ENCODE results near the gene MDK. TPM values are rescaled to one million over a fixed set of nuclear protein-coding genes. Genes with fewer than 3 reads are reported as not detected.

Gene MDK
- total and polyA plus RNA-seq, 2 experiments from 2014 or later, result 388 to 477 TPM

DNA sequence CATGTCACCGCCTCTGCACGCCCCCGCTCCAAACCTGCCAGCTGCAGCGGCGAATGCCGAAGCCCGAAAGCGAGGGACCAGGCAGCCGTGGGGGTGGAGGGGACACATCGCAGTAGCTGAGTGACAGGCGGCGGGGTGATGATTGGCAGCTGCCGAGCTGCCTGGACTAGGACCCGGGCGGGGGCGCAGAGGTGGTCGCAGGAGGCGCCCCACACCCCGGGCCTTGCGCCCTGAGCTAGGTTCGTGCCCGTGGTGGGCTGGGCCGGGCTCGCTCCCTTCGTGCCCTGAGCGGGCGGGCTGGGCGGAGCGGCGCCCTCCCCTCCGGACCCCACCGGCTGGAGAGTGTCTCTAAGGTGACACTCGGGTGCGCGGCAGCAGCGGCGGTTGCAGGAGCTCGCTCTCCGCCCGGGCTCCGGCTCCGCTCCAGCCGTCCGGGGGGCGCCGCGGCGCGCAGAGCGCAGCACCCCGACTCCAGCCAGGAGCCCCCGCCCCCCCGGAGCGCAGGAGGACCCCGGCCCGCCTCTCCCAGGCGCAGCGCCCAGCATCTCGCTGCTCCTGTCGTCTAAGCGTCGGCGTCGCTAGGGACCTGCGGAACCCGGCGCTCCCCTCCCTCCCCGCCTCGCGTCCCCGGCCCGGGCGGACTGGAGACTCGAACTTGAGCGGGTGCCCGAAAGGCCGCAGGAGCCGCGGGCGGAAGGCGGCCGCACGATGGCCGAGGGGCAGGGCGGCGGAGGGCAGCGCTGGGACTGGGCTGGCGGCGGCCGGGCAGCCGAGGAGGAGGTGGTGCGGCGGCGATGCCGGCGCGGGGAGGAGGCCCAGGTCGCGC, 48.7 kb upstream of the MDK start:
- H3K27ac ChIP-seq (ENCODE audit: low read depth), result no peak overlapping the region
- peak overlapping the region; percentile 73 for H3K4me3 Mint-ChIP-seq
- H3F3A ChIP-seq (replicated peaks; ENCODE audit: low read depth), result peaks cover 19% of the 10 kb centered on the region; the same call in 1 of the 2 replicates
- no peaks in the 10 kb centered on the region for H4K20me1 ChIP-seq (replicated peaks; ENCODE audit: insufficient read depth)
- H3K27me3 Mint-ChIP-seq (ENCODE audit: insufficient read depth, low read depth, poor library complexity), result peaks cover 54% of the 10 kb centered on the region
- H3K9me3 Mint-ChIP-seq, result no peaks in the 10 kb centered on the region
- ATAC-seq (peak; percentile 61), DNase-seq (ENCODE audit: low spot score) (peak; percentile 77)
- H3K36me3 ChIP-seq (ENCODE audit: insufficient read depth), result no peaks in the 10 kb centered on the region; the same call in 1 of the 2 replicates
- peaks cover 60% of the 10 kb centered on the region for H3K4me1 Mint-ChIP-seq
- 0 out of 2 replicates have a peak, but pooled peaks have one; percentile 3 for TF ChIP-seq POLR2AphosphoS5 (IDR thresholded peaks at IDR 0.05; ENCODE audit: low read depth)
- TF ChIP-seq NANOG (IDR thresholded peaks at IDR 0.05; ENCODE audit: borderline replicate concordance), result no peak
- peak; percentile 0 for TF ChIP-seq EZH2 (IDR thresholded peaks at IDR 0.05; ENCODE audit: low read depth, unreplicated experiment)
- TF ChIP-seq ZNF331 (CRISPR knock-in tag; IDR thresholded peaks at IDR 0.05; ENCODE audit: low read depth), result no peak
- peaks cover 4% of the 10 kb centered on the region; the same call in 2 of the 3 replicates for H3K36me3 Mint-ChIP-seq (ENCODE audit: low read depth)
- no peaks in the 10 kb centered on the region for H3K9me2 ChIP-seq (ENCODE audit: insufficient read depth)
- peak overlapping the region; percentile 95 for H3K4me2 ChIP-seq
- H3K27ac Mint-ChIP-seq, result no peak overlapping the region
- peaks cover 61% of the 10 kb centered on the region for H3K27me3 ChIP-seq (ENCODE audit: insufficient read depth)
- H2AFZ ChIP-seq, result peak overlapping the region; percentile 81; the same call in 1 of the 2 replicates
- no peaks in the 10 kb centered on the region for H3K79me2 ChIP-seq (replicated peaks; ENCODE audit: insufficient read depth)
- H3K4me1 ChIP-seq (ENCODE audit: insufficient read depth), result peaks cover 45% of the 10 kb centered on the region
- H3K4me3 ChIP-seq, result peak overlapping the region; percentile 77

DNA sequence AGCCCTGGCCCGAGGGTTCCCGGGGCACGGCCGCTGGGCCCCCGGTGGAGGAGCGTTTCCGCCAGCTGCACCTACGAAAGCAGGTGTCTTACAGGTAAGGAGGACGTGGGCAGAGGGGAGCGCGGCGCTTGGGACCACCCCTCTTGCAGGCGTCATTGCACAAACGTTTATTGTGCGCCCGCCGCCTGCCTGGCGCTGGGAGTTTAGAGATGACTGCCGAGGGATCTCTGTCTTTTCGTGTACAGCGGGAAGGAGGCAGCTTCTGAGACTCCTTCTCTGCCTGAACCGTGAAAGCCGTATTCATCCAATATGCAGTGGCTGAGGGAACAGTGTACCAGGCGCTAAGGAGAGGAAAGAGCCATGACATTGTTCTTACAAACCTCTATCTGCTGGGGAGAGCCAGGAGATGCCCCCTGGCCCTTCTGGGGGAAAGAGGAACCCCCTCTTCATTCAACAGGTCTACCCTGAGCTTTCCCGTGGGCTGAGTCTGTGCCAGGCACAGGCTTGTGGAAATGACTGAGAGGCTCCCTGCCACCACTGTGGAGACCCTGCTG, 48.0 kb upstream of the MDK start:
- DNase-seq (ENCODE audit: low spot score) (no peak), ATAC-seq (no peak)
- Histone ChIP-seq H3K36me3 (ENCODE audit: insufficient read depth) (no peaks in the 10 kb centered on the region; the same call in 1 of the 2 replicates), H3K79me2 (replicated peaks; ENCODE audit: insufficient read depth) (no peaks in the 10 kb centered on the region), H3K9me2 (ENCODE audit: insufficient read depth) (no peaks in the 10 kb centered on the region), H3K27ac (ENCODE audit: low read depth) (no peak overlapping the region), H4K20me1 (replicated peaks; ENCODE audit: insufficient read depth) (no peaks in the 10 kb centered on the region), H2AFZ (peak overlapping the region; percentile 81), H3K4me3 (peak overlapping the region; percentile 77), H3K27me3 (ENCODE audit: insufficient read depth) (peaks cover 61% of the 10 kb centered on the region), H3K4me2 (peak overlapping the region; percentile 95), H3K4me1 (ENCODE audit: insufficient read depth) (peaks cover 52% of the 10 kb centered on the region), H3F3A (replicated peaks; ENCODE audit: low read depth) (peaks cover 23% of the 10 kb centered on the region; the same call in 1 of the 2 replicates)
- Mint-ChIP-seq H3K4me3 (peak overlapping the region; percentile 73), H3K9me3 (no peaks in the 10 kb centered on the region), H3K4me1 (peaks cover 67% of the 10 kb centered on the region), H3K36me3 (ENCODE audit: low read depth) (peaks cover 4% of the 10 kb centered on the region; the same call in 2 of the 3 replicates), H3K27me3 (ENCODE audit: insufficient read depth, low read depth, poor library complexity) (peaks cover 55% of the 10 kb centered on the region), H3K27ac (no peak overlapping the region)
- TF ChIP-seq EZH2 (IDR thresholded peaks at IDR 0.05; ENCODE audit: low read depth, unreplicated experiment) (peak; percentile 38), ZNF331 (CRISPR knock-in tag; IDR thresholded peaks at IDR 0.05; ENCODE audit: low read depth) (no peak), CREB1 (CRISPR knock-in tag; IDR thresholded peaks at IDR 0.05; ENCODE audit: low read depth) (peak; percentile 55), POLR2AphosphoS5 (IDR thresholded peaks at IDR 0.05; ENCODE audit: low read depth) (0 out of 2 replicates have a peak, but pooled peaks have one; percentile 6), STAT1 (IDR thresholded peaks at IDR 0.05; ENCODE audit: unreplicated experiment) (no peak), ZNF114 (CRISPR knock-in tag; IDR thresholded peaks at IDR 0.05) (no peak), NANOG (IDR thresholded peaks at IDR 0.05; ENCODE audit: borderline replicate concordance) (no peak)
- TF ChIP-seq, protein P1, sequence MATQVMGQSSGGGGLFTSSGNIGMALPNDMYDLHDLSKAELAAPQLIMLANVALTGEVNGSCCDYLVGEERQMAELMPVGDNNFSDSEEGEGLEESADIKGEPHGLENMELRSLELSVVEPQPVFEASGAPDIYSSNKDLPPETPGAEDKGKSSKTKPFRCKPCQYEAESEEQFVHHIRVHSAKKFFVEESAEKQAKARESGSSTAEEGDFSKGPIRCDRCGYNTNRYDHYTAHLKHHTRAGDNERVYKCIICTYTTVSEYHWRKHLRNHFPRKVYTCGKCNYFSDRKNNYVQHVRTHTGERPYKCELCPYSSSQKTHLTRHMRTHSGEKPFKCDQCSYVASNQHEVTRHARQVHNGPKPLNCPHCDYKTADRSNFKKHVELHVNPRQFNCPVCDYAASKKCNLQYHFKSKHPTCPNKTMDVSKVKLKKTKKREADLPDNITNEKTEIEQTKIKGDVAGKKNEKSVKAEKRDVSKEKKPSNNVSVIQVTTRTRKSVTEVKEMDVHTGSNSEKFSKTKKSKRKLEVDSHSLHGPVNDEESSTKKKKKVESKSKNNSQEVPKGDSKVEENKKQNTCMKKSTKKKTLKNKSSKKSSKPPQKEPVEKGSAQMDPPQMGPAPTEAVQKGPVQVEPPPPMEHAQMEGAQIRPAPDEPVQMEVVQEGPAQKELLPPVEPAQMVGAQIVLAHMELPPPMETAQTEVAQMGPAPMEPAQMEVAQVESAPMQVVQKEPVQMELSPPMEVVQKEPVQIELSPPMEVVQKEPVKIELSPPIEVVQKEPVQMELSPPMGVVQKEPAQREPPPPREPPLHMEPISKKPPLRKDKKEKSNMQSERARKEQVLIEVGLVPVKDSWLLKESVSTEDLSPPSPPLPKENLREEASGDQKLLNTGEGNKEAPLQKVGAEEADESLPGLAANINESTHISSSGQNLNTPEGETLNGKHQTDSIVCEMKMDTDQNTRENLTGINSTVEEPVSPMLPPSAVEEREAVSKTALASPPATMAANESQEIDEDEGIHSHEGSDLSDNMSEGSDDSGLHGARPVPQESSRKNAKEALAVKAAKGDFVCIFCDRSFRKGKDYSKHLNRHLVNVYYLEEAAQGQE (IDR thresholded peaks at IDR 0.05; ENCODE audit: unreplicated experiment), result no peak
- TF ChIP-seq, protein P2, sequence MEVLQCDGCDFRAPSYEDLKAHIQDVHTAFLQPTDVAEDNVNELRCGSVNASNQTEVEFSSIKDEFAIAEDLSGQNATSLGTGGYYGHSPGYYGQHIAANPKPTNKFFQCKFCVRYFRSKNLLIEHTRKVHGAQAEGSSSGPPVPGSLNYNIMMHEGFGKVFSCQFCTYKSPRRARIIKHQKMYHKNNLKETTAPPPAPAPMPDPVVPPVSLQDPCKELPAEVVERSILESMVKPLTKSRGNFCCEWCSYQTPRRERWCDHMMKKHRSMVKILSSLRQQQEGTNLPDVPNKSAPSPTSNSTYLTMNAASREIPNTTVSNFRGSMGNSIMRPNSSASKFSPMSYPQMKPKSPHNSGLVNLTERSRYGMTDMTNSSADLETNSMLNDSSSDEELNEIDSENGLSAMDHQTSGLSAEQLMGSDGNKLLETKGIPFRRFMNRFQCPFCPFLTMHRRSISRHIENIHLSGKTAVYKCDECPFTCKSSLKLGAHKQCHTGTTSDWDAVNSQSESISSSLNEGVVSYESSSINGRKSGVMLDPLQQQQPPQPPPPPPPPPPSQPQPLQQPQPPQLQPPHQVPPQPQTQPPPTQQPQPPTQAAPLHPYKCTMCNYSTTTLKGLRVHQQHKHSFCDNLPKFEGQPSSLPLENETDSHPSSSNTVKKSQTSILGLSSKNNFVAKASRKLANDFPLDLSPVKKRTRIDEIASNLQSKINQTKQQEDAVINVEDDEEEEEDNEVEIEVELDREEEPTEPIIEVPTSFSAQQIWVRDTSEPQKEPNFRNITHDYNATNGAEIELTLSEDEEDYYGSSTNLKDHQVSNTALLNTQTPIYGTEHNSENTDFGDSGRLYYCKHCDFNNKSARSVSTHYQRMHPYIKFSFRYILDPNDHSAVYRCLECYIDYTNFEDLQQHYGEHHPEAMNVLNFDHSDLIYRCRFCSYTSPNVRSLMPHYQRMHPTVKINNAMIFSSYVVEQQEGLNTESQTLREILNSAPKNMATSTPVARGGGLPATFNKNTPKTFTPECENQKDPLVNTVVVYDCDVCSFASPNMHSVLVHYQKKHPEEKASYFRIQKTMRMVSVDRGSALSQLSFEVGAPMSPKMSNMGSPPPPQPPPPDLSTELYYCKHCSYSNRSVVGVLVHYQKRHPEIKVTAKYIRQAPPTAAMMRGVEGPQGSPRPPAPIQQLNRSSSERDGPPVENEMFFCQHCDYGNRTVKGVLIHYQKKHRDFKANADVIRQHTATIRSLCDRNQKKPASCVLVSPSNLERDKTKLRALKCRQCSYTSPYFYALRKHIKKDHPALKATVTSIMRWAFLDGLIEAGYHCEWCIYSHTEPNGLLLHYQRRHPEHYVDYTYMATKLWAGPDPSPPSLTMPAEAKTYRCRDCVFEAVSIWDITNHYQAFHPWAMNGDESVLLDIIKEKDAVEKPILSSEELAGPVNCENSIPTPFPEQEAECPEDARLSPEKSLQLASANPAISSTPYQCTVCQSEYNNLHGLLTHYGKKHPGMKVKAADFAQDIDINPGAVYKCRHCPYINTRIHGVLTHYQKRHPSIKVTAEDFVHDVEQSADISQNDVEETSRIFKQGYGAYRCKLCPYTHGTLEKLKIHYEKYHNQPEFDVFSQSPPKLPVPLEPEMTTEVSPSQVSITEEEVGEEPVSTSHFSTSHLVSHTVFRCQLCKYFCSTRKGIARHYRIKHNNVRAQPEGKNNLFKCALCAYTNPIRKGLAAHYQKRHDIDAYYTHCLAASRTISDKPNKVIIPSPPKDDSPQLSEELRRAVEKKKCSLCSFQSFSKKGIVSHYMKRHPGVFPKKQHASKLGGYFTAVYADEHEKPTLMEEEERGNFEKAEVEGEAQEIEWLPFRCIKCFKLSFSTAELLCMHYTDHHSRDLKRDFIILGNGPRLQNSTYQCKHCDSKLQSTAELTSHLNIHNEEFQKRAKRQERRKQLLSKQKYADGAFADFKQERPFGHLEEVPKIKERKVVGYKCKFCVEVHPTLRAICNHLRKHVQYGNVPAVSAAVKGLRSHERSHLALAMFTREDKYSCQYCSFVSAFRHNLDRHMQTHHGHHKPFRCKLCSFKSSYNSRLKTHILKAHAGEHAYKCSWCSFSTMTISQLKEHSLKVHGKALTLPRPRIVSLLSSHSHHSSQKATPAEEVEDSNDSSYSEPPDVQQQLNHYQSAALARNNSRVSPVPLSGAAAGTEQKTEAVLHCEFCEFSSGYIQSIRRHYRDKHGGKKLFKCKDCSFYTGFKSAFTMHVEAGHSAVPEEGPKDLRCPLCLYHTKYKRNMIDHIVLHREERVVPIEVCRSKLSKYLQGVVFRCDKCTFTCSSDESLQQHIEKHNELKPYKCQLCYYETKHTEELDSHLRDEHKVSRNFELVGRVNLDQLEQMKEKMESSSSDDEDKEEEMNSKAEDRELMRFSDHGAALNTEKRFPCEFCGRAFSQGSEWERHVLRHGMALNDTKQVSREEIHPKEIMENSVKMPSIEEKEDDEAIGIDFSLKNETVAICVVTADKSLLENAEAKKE (CRISPR knock-in tag; IDR thresholded peaks at IDR 0.05), result no peak

Data from GM23338 (cell line).